Stimulated activated naive CD8-positive, alpha-beta T cell treated with anti-CD3 and anti-CD28 coated beads, Interleukin-15, Interleukin-2, amounts not matched to agents 100 ng/mL and 50 ng/mL, for 24 hours (primary cell): ENCODE data around the gene PRR14L.
A peak's percentile ranks its signal among the peaks of the same experiment; 100 is the strongest.

Source experiments
- H3K27ac Mint-ChIP-seq: one replicate; pipeline ENCODE4 v1.8.0; 2021; ENCODE audit warnings: mild to moderate bottlenecking, mixed read lengths
- H3K27me3 Mint-ChIP-seq: one replicate; pipeline ENCODE4 v1.8.0; 2021; ENCODE audit warnings: mixed read lengths
- H3K36me3 Mint-ChIP-seq: one replicate; pipeline ENCODE4 v1.8.0; 2021; ENCODE audit warnings: low read depth, mixed read lengths
- H3K4me1 Mint-ChIP-seq: one replicate; pipeline ENCODE4 v1.8.0; 2021; ENCODE audit warnings: low read depth, mixed read lengths
- H3K4me3 Mint-ChIP-seq: one replicate; pipeline ENCODE4 v1.8.0; 2021; ENCODE audit warnings: mild to moderate bottlenecking, mixed read lengths
- H3K9me3 Mint-ChIP-seq: one replicate; pipeline ENCODE4 v1.8.0; 2021; ENCODE audit warnings: mixed read lengths

The PRR14L gene

GRCh38 chr22:31647523-31648320 is 102.2 kb downstream of the PRR14L start:
- no peak overlapping the region for H3K4me3 Mint-ChIP-seq
- peak overlapping the region; percentile 90 for H3K27ac Mint-ChIP-seq
- peaks cover 45% of the 10 kb centered on the region for H3K36me3 Mint-ChIP-seq
- H3K4me1 Mint-ChIP-seq, result peaks cover 58% of the 10 kb centered on the region
- no peaks in the 10 kb centered on the region for H3K27me3 Mint-ChIP-seq
- no peaks in the 10 kb centered on the region for H3K9me3 Mint-ChIP-seq

- H3K36me3 Mint-ChIP-seq, result peaks cover 45% of the 10 kb centered on the region
- H3K9me3 Mint-ChIP-seq, result no peaks in the 10 kb centered on the region
- no peaks in the 10 kb centered on the region for H3K27me3 Mint-ChIP-seq
- no peak overlapping the region for H3K4me3 Mint-ChIP-seq
- H3K4me1 Mint-ChIP-seq, result peaks cover 51% of the 10 kb centered on the region
- peak overlapping the region; percentile 90 for H3K27ac Mint-ChIP-seq
Observed at GRCh38 chr22:31647066-31647465, 102.9 kb downstream of the PRR14L start.

GRCh38 chr22:31646186-31647019 is 103.5 kb downstream of the PRR14L start:
- H3K4me3 Mint-ChIP-seq, result peak overlapping the region; percentile 38
- H3K36me3 Mint-ChIP-seq, result peaks cover 45% of the 10 kb centered on the region
- peaks cover 45% of the 10 kb centered on the region for H3K4me1 Mint-ChIP-seq
- no peaks in the 10 kb centered on the region for H3K9me3 Mint-ChIP-seq
- H3K27ac Mint-ChIP-seq, result peak overlapping the region; percentile 90
- H3K27me3 Mint-ChIP-seq, result no peaks in the 10 kb centered on the region

- Mint-ChIP-seq H3K27me3 (no peaks in the 10 kb centered on the region), H3K4me1 (peaks cover 52% of the 10 kb centered on the region), H3K36me3 (peaks cover 14% of the 10 kb centered on the region), H3K4me3 (no peak overlapping the region), H3K9me3 (no peaks in the 10 kb centered on the region), H3K27ac (peak overlapping the region; percentile 31)
Observed at GRCh38 chr22:31639436-31640039, 110.4 kb downstream of the PRR14L start.

- Mint-ChIP-seq H3K9me3 (no peaks in the 10 kb centered on the region), H3K36me3 (peaks cover 8% of the 10 kb centered on the region), H3K4me1 (peaks cover 49% of the 10 kb centered on the region), H3K27ac (peak overlapping the region; percentile 86), H3K4me3 (peak overlapping the region; percentile 53), H3K27me3 (no peaks in the 10 kb centered on the region)
Observed at GRCh38 chr22:31637891-31638618, 111.9 kb downstream of the PRR14L start.

GRCh38 chr22:31637447-31637890 is 112.5 kb downstream of the PRR14L start:
- Mint-ChIP-seq H3K27me3 (no peaks in the 10 kb centered on the region), H3K36me3 (peaks cover 8% of the 10 kb centered on the region), H3K4me3 (peak overlapping the region; percentile 53), H3K9me3 (no peaks in the 10 kb centered on the region), H3K27ac (peak overlapping the region; percentile 86), H3K4me1 (peaks cover 49% of the 10 kb centered on the region)

GRCh38 chr22:31635638-31636306 is 114.2 kb downstream of the PRR14L start:
- peaks cover 51% of the 10 kb centered on the region for H3K4me1 Mint-ChIP-seq
- H3K36me3 Mint-ChIP-seq, result peaks cover 3% of the 10 kb centered on the region
- H3K27ac Mint-ChIP-seq, result no peak overlapping the region
- no peaks in the 10 kb centered on the region for H3K27me3 Mint-ChIP-seq
- no peak overlapping the region for H3K4me3 Mint-ChIP-seq
- H3K9me3 Mint-ChIP-seq, result no peaks in the 10 kb centered on the region

GRCh38 chr22:31631436-31631835 is 118.5 kb downstream of the PRR14L start:
- Mint-ChIP-seq H3K27ac (peak overlapping the region; percentile 87), H3K9me3 (no peaks in the 10 kb centered on the region)

More at GRCh38 chr22:31631436-31631835, 118.5 kb downstream of the PRR14L start:
- Mint-ChIP-seq H3K4me3 (peak overlapping the region; percentile 85), H3K36me3 (peaks cover 15% of the 10 kb centered on the region), H3K4me1 (peaks cover 42% of the 10 kb centered on the region), H3K27me3 (no peaks in the 10 kb centered on the region)
